NCI-H2227 (cell line): ENCODE measurements around the gene AP1B1.
"Not testable (repeated sequence)": the region's sequence is repeated elsewhere in the genome, so short reads cannot be mapped to it uniquely, and the experiment has no call there.

ENCODE experiments used
- DNase-seq: peaks from one replicate; lab custom pipeline; 2025; ENCODE audit not compliant: unreplicated experiment; lab: John Stamatoyannopoulos, UW

The AP1B1 gene

GRCh38 chr22:29388759-29389090 lies 355 bp upstream of the AP1B1 start:
- no peak for DNase-seq

- no peak for DNase-seq
Observed at GRCh38 chr22:29386708-29387107, 1.7 kb downstream of the AP1B1 start.

- DNase-seq: no peak
Observed at GRCh38 chr22:29385748-29386147, 2.6 kb downstream of the AP1B1 start.

GRCh38 chr22:29385151-29385704 lies 3.1 kb downstream of the AP1B1 start:
- no peak for DNase-seq

GRCh38 chr22:29383740-29384139 lies 4.6 kb downstream of the AP1B1 start:
- DNase-seq: no peak

- no peak for DNase-seq
Observed at GRCh38 chr22:29382580-29383302, 5.6 kb downstream of the AP1B1 start.

- DNase-seq: no peak
Observed at GRCh38 chr22:29380856-29381255, 7.5 kb downstream of the AP1B1 start.

- DNase-seq: no peak
Observed at GRCh38 chr22:29380032-29380781, 8.2 kb downstream of the AP1B1 start.

- no peak for DNase-seq
Observed at GRCh38 chr22:29379258-29379657, 9.1 kb downstream of the AP1B1 start.

GRCh38 chr22:29377979-29378378 lies 10.4 kb downstream of the AP1B1 start:
- no peak for DNase-seq

GRCh38 chr22:29376705-29377104 lies 11.7 kb downstream of the AP1B1 start:
- not testable (repeated sequence) for DNase-seq

- DNase-seq: no peak
Observed at GRCh38 chr22:29375398-29376076, 12.8 kb downstream of the AP1B1 start.

GRCh38 chr22:29374806-29375205 lies 13.6 kb downstream of the AP1B1 start:
- not testable (repeated sequence) for DNase-seq

GRCh38 chr22:29374401-29374800 lies 14.0 kb downstream of the AP1B1 start:
- DNase-seq: no peak

GRCh38 chr22:29370537-29370936 lies 17.8 kb downstream of the AP1B1 start:
- no peak for DNase-seq

GRCh38 chr22:29369460-29369859 lies 18.9 kb downstream of the AP1B1 start:
- DNase-seq: no peak

- DNase-seq: peak; percentile 41
Observed at GRCh38 chr22:29359469-29359868, 28.9 kb downstream of the AP1B1 start.

GRCh38 chr22:29357193-29357890 lies 31.0 kb downstream of the AP1B1 start:
- DNase-seq: not testable (repeated sequence)

GRCh38 chr22:29353860-29354259 lies 34.5 kb downstream of the AP1B1 start:
- DNase-seq: no peak

- no peak for DNase-seq
Observed at GRCh38 chr22:29353286-29353685, 35.1 kb downstream of the AP1B1 start.

GRCh38 chr22:29352778-29353177 lies 35.6 kb downstream of the AP1B1 start:
- no peak for DNase-seq
